LHCN-M2 (cell line): ENCODE data around the gene MVB12B. TPM values are rescaled to one million over a fixed set of nuclear protein-coding genes. Genes with fewer than 3 reads are reported as not detected.
"Not testable (repeated sequence)": the region's sequence is repeated elsewhere in the genome, so short reads cannot be mapped to it uniquely, and the experiment has no call there.

Experiments used
- DNase-seq: peaks from one replicate; pipeline ENCODE4 v3.0.0-alpha.2; 2012; ENCODE audit warnings: low read depth
- polyA plus RNA-seq: library from polyadenylated mRNA; unstranded; fragments of >200 nt; gene quantifications from one replicate; pipeline ENCODE4 v1.2.1, GENCODE V29; 2012; ENCODE audit warnings: missing spikeins
- total RNA-seq: library from RNA; depleted of rRNA; stranded (reverse); fragments of >200 nt; gene quantifications from 2 replicates; pipeline ENCODE4 v1.2.3, GENCODE V29; 2014; rRNA removed

The MVB12B gene
- total RNA-seq: 3.7 and 4.8 TPM in 2 replicates
- 3.0 TPM for polyA plus RNA-seq

GRCh38 chr9:126326228-126327005 is at the start of gene MVB12B:
Gene MVB12B (plus strand): TSS chr9:126326829. CDS start chr9:126326930, 101 bp downstream.
- no peak for DNase-seq

- DNase-seq: no peak
These were observed 42.7 kb upstream of the MVB12B start for GRCh38 chr9:126283799-126284465.

- DNase-seq: not testable (repeated sequence)
These were observed 41.0 kb upstream of the MVB12B start for GRCh38 chr9:126285652-126286051.

- DNase-seq: no peak
These were observed 39.3 kb upstream of the MVB12B start for GRCh38 chr9:126287166-126287866.

GRCh38 chr9:126290871-126291270 is 35.8 kb upstream of the MVB12B start:
- DNase-seq: no peak

GRCh38 chr9:126291925-126292324 is 34.7 kb upstream of the MVB12B start:
- DNase-seq: no peak

GRCh38 chr9:126292736-126293521 is 33.7 kb upstream of the MVB12B start:
- no peak for DNase-seq

GRCh38 chr9:126293522-126293889 is 33.1 kb upstream of the MVB12B start:
- no peak for DNase-seq

- no peak for DNase-seq
These were observed 32.1 kb upstream of the MVB12B start for GRCh38 chr9:126294331-126295081.

- DNase-seq: no peak
These were observed 31.5 kb upstream of the MVB12B start for GRCh38 chr9:126295082-126295477.

- DNase-seq: no peak
These were observed 31.1 kb upstream of the MVB12B start for GRCh38 chr9:126295516-126295915.

- DNase-seq: no peak
These were observed 30.6 kb upstream of the MVB12B start for GRCh38 chr9:126295936-126296600.

GRCh38 chr9:126296687-126297086 is 29.9 kb upstream of the MVB12B start:
- DNase-seq: no peak

- DNase-seq: no peak
These were observed 29.0 kb upstream of the MVB12B start for GRCh38 chr9:126297661-126298060.

GRCh38 chr9:126298063-126298801 is 28.4 kb upstream of the MVB12B start:
- DNase-seq: peak; percentile 11

GRCh38 chr9:126299706-126300276 is 26.8 kb upstream of the MVB12B start:
- no peak for DNase-seq

- no peak for DNase-seq
These were observed 25.4 kb upstream of the MVB12B start for GRCh38 chr9:126301196-126301595.

GRCh38 chr9:126301985-126302603 is 24.5 kb upstream of the MVB12B start:
- peak; percentile 52 for DNase-seq

GRCh38 chr9:126302730-126303129 is 23.9 kb upstream of the MVB12B start:
- no peak for DNase-seq
